Large intestine (tissue), 3 donors: ENCODE measurements around the gene BRD8. TPM values are rescaled to one million over a fixed set of nuclear protein-coding genes. Genes with fewer than 3 reads are reported as not detected.
A peak's percentile ranks its signal among the peaks of the same experiment; 100 is the strongest.

Experiments used
- DNase-seq, 2 donors: peaks; one replicate each; pipeline versions ENCODE4 v3.0.0 to v3.0.0-alpha.2; 2013
- H3K27ac ChIP-seq: one replicate; pipeline ENCODE4 v1.5.1; 2013; ENCODE audit warnings: low read length
- H3K27me3 ChIP-seq: 2 replicates; pipeline ENCODE4 v1.6.1; 2013; ENCODE audit warnings: low read length; ENCODE audit not compliant: control insufficient read depth, insufficient read depth
- H3K36me3 ChIP-seq: 2 replicates; pipeline ENCODE4 v1.6.1; 2013; ENCODE audit warnings: low read length; ENCODE audit not compliant: control insufficient read depth, insufficient read depth
- H3K4me1 ChIP-seq: one replicate; pipeline ENCODE4 v1.6.1; 2013; ENCODE audit warnings: low read length; ENCODE audit not compliant: control insufficient read depth, insufficient read depth
- H3K4me3 ChIP-seq: one replicate; pipeline ENCODE4 v1.5.1; 2013; ENCODE audit warnings: low read length
- H3K9me3 ChIP-seq: one replicate; pipeline ENCODE4 v1.6.1; 2013; ENCODE audit warnings: mild to moderate bottlenecking, low read depth, low read length, moderate library complexity; ENCODE audit not compliant: control insufficient read depth
- WGBS: methylation state at CpG from one replicate; pipeline ENCODE4 v1.1.5; 2013; ENCODE audit warnings: low lambda C conversion rate; ENCODE audit not compliant: insufficient coverage; 5-methylcytosine and 5-hydroxymethylcytosine counted together
- polyA plus RNA-seq: library from polyadenylated mRNA; unstranded; fragments of 120-200 nt; gene quantifications from one replicate; pipeline ENCODE4 v1.2.1, GENCODE V29; 2013

BRD8 gene
- polyA plus RNA-seq, 1 donor: 88.3 TPM

DNA sequence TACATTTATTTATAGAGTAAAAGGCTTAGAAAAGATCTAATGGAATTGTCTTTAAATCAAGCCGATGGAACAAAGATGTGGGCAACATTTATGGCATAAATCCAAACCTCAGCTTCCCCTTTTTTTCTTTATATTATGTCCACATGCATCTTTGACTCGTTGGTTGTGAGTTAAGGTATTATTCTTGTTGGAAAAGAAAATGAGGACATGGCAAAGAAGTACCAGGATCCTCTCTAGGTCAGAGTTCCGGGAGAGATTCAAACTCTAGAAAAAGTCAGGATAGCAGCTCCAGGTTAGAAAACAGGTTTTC is 38.7 kb downstream of the BRD8 start:
- Histone ChIP-seq H3K9me3 (no peaks in the 10 kb centered on the region), H3K27ac (no peak overlapping the region), H3K4me1 (no peaks in the 10 kb centered on the region), H3K4me3 (no peak overlapping the region), H3K27me3 (no peaks in the 10 kb centered on the region), H3K36me3 (no peaks in the 10 kb centered on the region)
- WGBS: no CpG with 5 or more reads among the region's 3 CpGs
- no peak for DNase-seq

DNA sequence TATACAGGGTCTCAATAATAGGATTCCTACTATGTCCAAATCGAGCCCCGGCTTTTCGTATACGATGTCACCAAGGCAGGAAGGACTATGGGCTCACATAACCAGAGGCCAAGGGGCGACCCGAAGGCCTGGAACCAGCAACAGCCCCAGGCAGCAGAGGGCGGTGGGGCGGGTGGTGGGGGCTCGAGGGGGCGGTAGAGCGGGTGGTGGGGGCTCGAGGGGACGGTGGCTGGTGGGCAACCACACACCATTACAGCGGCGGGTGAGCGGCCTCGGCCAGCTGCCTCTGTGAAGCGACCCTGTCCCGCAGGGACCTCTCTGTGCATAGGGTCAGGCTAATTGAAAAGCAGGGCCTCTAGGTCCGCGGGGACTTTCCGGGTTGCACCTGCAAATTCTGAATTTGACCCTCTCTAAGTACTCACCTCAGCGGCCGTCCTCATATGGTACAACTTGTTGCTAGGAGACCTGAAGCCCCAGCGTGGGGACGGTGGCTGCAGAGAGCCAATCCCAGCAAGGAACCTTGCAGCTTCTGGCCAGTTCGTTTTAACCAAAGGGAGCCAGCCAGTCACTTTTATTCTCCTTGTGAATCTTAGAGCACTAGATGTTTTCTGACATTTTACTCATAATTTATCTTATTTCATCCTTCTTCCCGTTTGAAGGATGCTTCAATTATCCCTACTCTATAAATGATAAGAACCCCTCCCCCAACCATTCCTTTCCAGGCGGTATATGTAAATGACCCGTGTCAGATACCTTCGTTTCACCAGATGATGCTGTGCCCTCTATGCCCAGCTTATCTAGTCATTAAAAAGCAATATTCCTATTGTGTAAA is 39.3 kb downstream of the BRD8 start, which contains the start of gene NME5:
TSS of gene NME5 (minus strand) at position 480 of the 832 bp plus-strand sequence. CDS start 648 bp downstream, outside the sequence.
- DNase-seq: peak; percentile 18 to 61
- WGBS: 18% methylated on average over 1 of the region's 31 CpGs
- Histone ChIP-seq H3K9me3 (no peaks in the 10 kb centered on the region), H3K27me3 (no peaks in the 10 kb centered on the region), H3K4me1 (no peaks in the 10 kb centered on the region), H3K36me3 (no peaks in the 10 kb centered on the region), H3K27ac (no peak within 1 kb of the TSS), H3K4me3 (peak within 1 kb of the TSS; percentile 69)

DNA sequence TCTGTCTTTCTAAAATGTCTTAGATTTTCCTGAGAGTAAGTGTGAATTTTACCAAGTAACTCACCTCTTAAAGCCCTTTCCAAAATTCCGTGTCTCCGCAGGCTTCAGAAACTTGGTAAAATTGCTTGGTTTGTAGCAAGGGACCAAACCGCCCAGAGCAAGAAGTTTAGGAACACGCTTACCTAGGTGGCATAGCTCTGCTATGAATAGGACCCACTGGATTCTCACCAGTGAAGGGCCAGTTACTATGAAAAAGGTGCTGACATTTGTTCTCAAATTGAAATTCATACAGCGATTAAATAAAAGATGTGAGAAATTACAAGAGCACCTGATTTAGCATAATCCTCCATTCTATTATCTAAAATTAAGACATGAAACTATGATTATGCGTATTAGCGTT is 45.9 kb downstream of the BRD8 start:
- H3K4me1 ChIP-seq: no peaks in the 10 kb centered on the region
- no peaks in the 10 kb centered on the region for H3K36me3 ChIP-seq
- no peaks in the 10 kb centered on the region for H3K9me3 ChIP-seq
- 92% methylated on average over 3 of the region's 7 CpGs for WGBS
- no peak overlapping the region for H3K4me3 ChIP-seq
- no peak overlapping the region for H3K27ac ChIP-seq
- no peak for DNase-seq
- no peaks in the 10 kb centered on the region for H3K27me3 ChIP-seq

DNA sequence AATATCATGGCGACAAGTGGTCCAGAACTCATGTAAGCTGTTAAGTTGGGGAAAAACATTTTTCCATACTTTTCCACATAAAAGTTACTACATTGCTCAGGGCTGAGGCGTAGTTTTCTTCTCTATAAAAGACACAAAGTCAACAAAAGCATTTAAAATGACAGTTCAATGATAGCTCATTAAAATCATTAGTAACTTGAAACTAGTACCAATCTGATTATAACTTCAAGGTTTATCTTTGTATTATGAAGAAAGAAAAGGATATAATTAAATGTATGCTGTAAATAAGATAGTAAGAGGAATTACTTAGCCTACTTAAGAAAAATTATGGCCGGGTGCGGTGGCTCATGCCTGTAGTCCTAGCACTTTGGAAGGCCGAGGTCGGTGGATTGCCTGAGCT is 49.1 kb downstream of the BRD8 start:
- no peaks in the 10 kb centered on the region for H3K9me3 ChIP-seq
- H3K36me3 ChIP-seq: no peaks in the 10 kb centered on the region
- no peak for DNase-seq
- WGBS: 100% methylated on average over 1 of the region's 6 CpGs
- H3K27me3 ChIP-seq: no peaks in the 10 kb centered on the region
- H3K4me3 ChIP-seq: no peak overlapping the region
- no peaks in the 10 kb centered on the region for H3K4me1 ChIP-seq
- H3K27ac ChIP-seq: no peak overlapping the region

DNA sequence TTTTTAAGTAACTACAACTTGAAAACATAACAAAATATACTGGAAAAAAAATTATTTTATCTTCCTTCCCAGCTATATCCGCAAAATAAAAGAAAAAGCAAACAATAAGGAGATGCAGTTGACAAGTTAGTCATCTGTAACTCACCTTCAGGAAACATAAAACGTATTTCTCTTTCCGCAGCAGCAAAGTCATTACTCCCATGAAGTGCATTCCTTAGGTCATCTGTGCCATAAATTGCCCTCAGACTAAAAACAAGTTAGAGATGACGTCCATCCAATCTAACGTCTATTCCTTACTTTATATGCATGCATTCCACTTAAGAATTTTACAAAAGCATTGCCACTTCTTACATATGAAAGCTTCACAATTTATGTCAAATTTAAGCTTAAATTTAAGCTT is 50.1 kb downstream of the BRD8 start:
- no peak for DNase-seq
- H3K4me3 ChIP-seq: no peak overlapping the region
- no peak overlapping the region for H3K27ac ChIP-seq
- H3K4me1 ChIP-seq: no peaks in the 10 kb centered on the region
- no peaks in the 10 kb centered on the region for H3K36me3 ChIP-seq
- H3K9me3 ChIP-seq: no peaks in the 10 kb centered on the region
- 69% methylated on average over 3 of the region's 5 CpGs for WGBS
- no peaks in the 10 kb centered on the region for H3K27me3 ChIP-seq

DNA sequence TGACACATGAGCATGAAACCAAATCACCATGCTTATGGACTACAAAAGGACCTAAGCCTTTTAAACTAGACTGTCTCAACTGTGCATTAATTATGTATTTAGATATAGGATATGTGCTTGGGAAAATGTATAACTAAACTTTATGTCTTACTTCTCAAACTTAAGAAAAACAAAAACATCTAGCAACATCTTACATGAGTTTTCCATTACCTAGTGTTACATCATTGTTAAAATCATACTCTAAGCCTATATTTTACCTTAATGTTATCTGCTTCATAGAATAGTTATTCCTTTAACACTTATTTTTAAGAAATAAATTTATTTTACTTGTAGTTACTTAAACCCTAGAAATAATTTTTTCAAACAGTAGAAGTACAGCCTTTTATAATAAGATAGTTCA is 63.2 kb downstream of the BRD8 start:
- Histone ChIP-seq H3K27me3 (no peaks in the 10 kb centered on the region), H3K4me3 (no peak overlapping the region), H3K9me3 (no peaks in the 10 kb centered on the region), H3K27ac (no peak overlapping the region), H3K36me3 (no peaks in the 10 kb centered on the region), H3K4me1 (no peaks in the 10 kb centered on the region)
- DNase-seq: no peak

DNA sequence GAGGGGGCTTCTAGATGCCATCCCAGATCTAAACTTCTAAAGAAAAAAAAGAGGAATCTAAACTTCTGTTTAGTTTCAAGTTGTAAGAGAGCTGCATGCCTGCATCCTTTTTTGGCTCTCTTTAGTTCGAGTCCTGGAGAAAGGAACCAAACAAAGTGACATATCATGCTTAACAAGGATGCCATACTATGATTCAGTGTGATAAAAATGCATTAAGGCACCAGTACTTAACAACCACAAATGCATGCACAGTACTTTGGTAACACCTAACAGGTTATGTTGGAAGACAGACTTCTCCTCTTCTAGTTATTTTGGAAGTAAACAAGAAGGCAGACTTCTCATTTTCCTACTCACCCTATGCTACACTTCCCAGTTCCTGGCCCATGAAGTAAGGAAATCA is 66.5 kb downstream of the BRD8 start:
- Histone ChIP-seq H3K27ac (no peak overlapping the region), H3K4me3 (no peak overlapping the region), H3K9me3 (no peaks in the 10 kb centered on the region), H3K4me1 (no peaks in the 10 kb centered on the region), H3K36me3 (no peaks in the 10 kb centered on the region), H3K27me3 (no peaks in the 10 kb centered on the region)
- WGBS: no CpG with 5 or more reads among the region's 1 CpG
- DNase-seq: no peak

DNA sequence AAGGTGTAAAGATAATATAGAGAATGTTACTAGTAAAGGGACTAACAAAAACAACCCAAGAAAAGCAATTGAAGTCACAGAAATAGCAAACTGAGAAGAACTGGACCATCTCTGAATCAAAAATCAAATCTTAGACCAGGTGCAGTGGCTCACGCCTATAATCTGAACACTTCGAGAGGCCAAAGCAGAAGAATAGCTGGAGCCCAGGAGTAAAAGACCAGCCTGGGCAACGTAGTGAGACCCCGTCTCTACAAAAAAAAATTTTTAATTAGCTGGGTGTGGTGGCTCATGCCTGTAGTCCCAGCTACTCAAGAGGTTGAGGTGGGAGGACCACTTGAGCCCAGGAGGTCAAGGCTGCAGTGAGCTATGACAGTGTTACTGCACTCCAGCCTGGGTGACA is 67.2 kb downstream of the BRD8 start:
- Histone ChIP-seq H3K4me3 (no peak overlapping the region), H3K27me3 (no peaks in the 10 kb centered on the region), H3K36me3 (no peaks in the 10 kb centered on the region), H3K27ac (no peak overlapping the region), H3K4me1 (no peaks in the 10 kb centered on the region), H3K9me3 (no peaks in the 10 kb centered on the region)
- WGBS: no CpG with 5 or more reads among the region's 4 CpGs
- no peak for DNase-seq

DNA sequence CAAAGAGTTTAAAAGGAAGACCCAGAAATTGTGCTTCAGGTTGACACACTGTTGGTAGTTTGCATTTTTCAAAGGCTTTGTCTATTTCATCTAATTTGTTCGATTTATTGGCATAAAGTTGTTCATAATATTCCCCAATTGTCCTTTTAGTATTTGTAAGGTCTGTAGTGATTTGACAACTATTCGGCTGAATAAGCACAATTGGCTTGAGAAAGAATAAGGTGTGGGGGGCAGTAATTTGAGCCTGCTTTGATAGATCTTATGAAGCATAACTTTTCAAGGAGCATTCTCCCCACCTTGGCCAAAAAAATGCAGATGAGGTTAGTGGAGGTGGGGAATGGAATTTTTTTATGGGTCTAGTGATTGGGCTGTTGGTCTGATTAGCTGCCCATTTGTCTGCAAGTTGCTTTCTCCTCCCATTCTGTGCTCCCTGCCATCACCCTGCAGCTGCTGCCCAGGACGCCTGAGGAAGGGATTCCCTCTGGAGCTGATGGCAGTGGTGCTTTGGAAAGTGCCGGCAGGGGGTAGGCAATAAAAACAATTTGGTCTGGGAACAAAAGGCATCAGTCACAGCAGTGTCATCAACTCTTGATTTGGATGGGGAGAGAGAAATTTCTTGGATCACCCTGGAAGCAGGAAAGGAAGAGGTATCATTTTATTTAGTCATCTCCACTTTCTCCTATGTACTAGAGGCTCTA is 68.0 kb downstream of the BRD8 start:
- no peak for DNase-seq
- H3K9me3 ChIP-seq: no peaks in the 10 kb centered on the region
- no peak overlapping the region for H3K27ac ChIP-seq
- H3K4me3 ChIP-seq: no peak overlapping the region
- H3K4me1 ChIP-seq: no peaks in the 10 kb centered on the region
- 100% methylated on average over 2 of the region's 4 CpGs for WGBS
- H3K36me3 ChIP-seq: no peaks in the 10 kb centered on the region
- H3K27me3 ChIP-seq: no peaks in the 10 kb centered on the region

DNA sequence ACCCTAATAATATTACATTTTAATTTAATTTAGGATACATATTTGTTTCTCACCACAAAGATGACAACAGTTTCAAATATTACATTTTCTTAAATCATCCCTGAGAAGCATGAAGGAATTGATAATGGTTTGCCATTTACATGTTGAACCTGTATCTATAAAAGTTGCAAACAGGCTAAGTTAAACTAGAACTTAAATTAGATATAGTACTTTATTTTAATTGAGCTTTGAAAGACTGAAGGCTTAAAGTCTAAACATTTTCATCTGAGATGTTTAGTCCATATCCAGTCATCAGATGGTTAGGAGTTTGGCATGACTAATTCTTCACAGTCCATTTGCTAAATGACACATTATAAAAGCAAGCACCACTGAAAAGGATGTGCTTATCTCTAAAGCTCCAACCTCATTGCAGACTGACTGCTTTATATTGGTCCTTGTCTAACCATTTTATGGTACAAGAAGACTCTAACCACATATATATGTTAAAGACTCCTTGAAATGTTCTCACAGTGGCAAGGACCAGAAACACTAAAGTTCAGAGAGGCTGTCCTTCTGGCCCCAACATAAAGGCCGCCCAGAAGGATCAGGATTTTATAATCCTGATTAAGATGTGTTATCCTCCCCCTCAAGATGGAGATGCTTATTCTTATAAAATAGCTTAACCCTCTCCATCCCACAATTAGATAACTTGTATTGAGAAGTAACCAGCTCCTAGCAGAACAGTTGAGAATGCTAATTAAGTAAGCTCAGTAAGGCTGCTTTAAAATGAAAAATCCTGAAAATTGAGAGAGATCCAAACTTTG is 68.8 kb downstream of the BRD8 start:
- no CpG with 5 or more reads among the region's 1 CpG for WGBS
- DNase-seq: no peak
- no peaks in the 10 kb centered on the region for H3K9me3 ChIP-seq
- H3K27ac ChIP-seq: no peak overlapping the region
- no peaks in the 10 kb centered on the region for H3K4me1 ChIP-seq
- no peaks in the 10 kb centered on the region for H3K36me3 ChIP-seq
- no peaks in the 10 kb centered on the region for H3K27me3 ChIP-seq
- H3K4me3 ChIP-seq: no peak overlapping the region
